ENCODE results near the gene XYLT1. TPM values are rescaled to one million over a fixed set of nuclear protein-coding genes. Genes with fewer than 3 reads are reported as not detected.
A peak's percentile ranks its signal among the peaks of the same experiment; 100 is the strongest.

The XYLT1 gene
- total and polyA plus RNA-seq, 4 experiments from 2014 or later: 1.4 to 48.5 (median 24.5) TPM

- no peak overlapping the region for H3K4me3 ChIP-seq (ENCODE audit: low read length in 2 of 2)
- H3K4me1 ChIP-seq (ENCODE audit: insufficient read depth, low read length): peaks cover 86% of the 10 kb centered on the region
- no peaks in the 10 kb centered on the region for H3K36me3 Mint-ChIP-seq
- H3K9me3 Mint-ChIP-seq: no peaks in the 10 kb centered on the region
- H3K4me3 Mint-ChIP-seq: peak overlapping the region in 6 of 8 donors; percentile 29 to 82 (median 70)
- no peaks in the 10 kb centered on the region for H3K27me3 ChIP-seq (ENCODE audit: insufficient read depth, low read length)
- intact Hi-C loops (cut with micrococcal nuclease): loop anchor here (10.0 kb wide), 2 partner anchors 346 to 1704 kb away; partner anchors contain the start of gene COQ7
- peaks cover 3% of the 10 kb centered on the region for H3K36me3 ChIP-seq (ENCODE audit: insufficient read depth, low read length)
- POLR2A ChIA-PET (ENCODE audit: partially characterized antibody): interaction anchor here (1.3 to 8.8 kb wide), 9 partner anchors 9 to 107 kb away, joined by 4 to 113 read pairs (median 7); no protein-coding TSS in a partner anchor
- peaks cover 76 to 95% (median 85%) of the 10 kb centered on the region in 4 donors for H3K4me1 Mint-ChIP-seq
- H3K9me3 ChIP-seq (ENCODE audit: control insufficient read depth in 1 of 2, low read length in 2 of 2): no peaks in the 10 kb centered on the region
- CTCF ChIA-PET (ENCODE audit: partially characterized antibody): interaction anchor here (1.4 to 3.9 kb wide), 5 partner anchors 10 to 108 kb away, joined by 3 to 46 read pairs (median 14); no protein-coding TSS in a partner anchor
- H3K27me3 Mint-ChIP-seq: no peaks in the 10 kb centered on the region
- DNase-seq: no peak
- H3K27ac ChIP-seq (ENCODE audit: low read depth, low read length): peak overlapping the region; percentile 49
- H3K27ac Mint-ChIP-seq: peak overlapping the region; percentile 94 to 100 (median 99)
Observed at GRCh38 chr16:17360693-17361122, 110.1 kb downstream of the XYLT1 start.

- Mint-ChIP-seq H3K27me3 (no peaks in the 10 kb centered on the region), H3K9me3 (no peaks in the 10 kb centered on the region), H3K36me3 (no peaks in the 10 kb centered on the region), H3K27ac (peak overlapping the region; percentile 94 to 100 (median 99)), H3K4me3 (peak overlapping the region; percentile 27 to 82 (median 69)), H3K4me1 (peaks cover 69 to 90% (median 77%) of the 10 kb centered on the region in 4 donors)
- intact Hi-C loops (cut with micrococcal nuclease): loop anchor here (10.0 kb wide), 2 partner anchors 345 to 1705 kb away; partner anchors contain the start of gene COQ7
- H3K4me1 ChIP-seq (ENCODE audit: insufficient read depth, low read length): peaks cover 78% of the 10 kb centered on the region
- no peak overlapping the region for H3K4me3 ChIP-seq (ENCODE audit: low read length in 2 of 2)
- H3K9me3 ChIP-seq (ENCODE audit: control insufficient read depth in 1 of 2, low read length in 2 of 2): no peaks in the 10 kb centered on the region
- ChIA-PET POLR2A (ENCODE audit: partially characterized antibody) (interaction anchor here (0.7 to 8.8 kb wide), 18 partner anchors 10 to 109 kb away, joined by 3 to 113 read pairs (median 6); no protein-coding TSS in a partner anchor), CTCF (ENCODE audit: partially characterized antibody) (interaction anchor here (1.0 to 3.9 kb wide), 7 partner anchors 10 to 109 kb away, joined by 3 to 46 read pairs (median 12); no protein-coding TSS in a partner anchor)
- peak overlapping the region; percentile 49 for H3K27ac ChIP-seq (ENCODE audit: low read depth, low read length)
- DNase-seq: peak in 4 of 5 donors; percentile 24 to 62 (median 30)
- H3K36me3 ChIP-seq (ENCODE audit: insufficient read depth, low read length): peaks cover 3% of the 10 kb centered on the region
- H3K27me3 ChIP-seq (ENCODE audit: insufficient read depth, low read length): no peaks in the 10 kb centered on the region
Observed at GRCh38 chr16:17359788-17360390, 110.9 kb downstream of the XYLT1 start.

DNA sequence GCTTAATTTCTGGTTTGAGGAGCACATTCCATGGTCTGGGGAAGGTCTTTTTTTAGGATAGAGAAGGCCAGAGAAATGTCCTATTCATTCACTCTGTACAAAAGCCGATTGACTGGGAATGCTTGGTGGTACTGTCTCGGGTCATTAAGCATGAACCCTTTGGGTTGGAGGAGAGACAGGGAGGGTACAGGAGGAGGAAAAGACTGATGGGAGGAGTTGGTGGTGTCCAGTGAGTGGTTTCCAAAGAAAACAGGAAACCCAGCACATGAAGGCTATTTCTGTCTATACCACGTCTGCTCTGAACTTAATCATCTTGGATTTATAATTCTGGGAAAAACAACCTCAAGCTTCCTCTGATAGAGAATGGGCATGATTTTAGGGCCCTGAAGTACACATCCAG is 111.9 kb downstream of the XYLT1 start:
- Histone ChIP-seq H3K4me1 (ENCODE audit: insufficient read depth, low read length) (peaks cover 69% of the 10 kb centered on the region), H3K27ac (ENCODE audit: low read depth, low read length) (peak overlapping the region; percentile 49), H3K27me3 (ENCODE audit: insufficient read depth, low read length) (no peaks in the 10 kb centered on the region), H3K4me3 (ENCODE audit: low read length in 2 of 2) (no peak overlapping the region), H3K36me3 (ENCODE audit: insufficient read depth, low read length) (peaks cover 3% of the 10 kb centered on the region), H3K9me3 (ENCODE audit: control insufficient read depth in 1 of 2, low read length in 2 of 2) (no peaks in the 10 kb centered on the region)
- DNase-seq: no peak
- Mint-ChIP-seq H3K27ac (peak overlapping the region; percentile 94 to 100 (median 99)), H3K9me3 (no peaks in the 10 kb centered on the region), H3K27me3 (no peaks in the 10 kb centered on the region), H3K4me1 (peaks cover 61 to 89% (median 67%) of the 10 kb centered on the region in 4 donors), H3K36me3 (peaks cover under 1 to 5% of the 10 kb centered on the region in 2 donors), H3K4me3 (peak overlapping the region in 6 of 8 donors; percentile 29 to 82 (median 68))
- ChIA-PET POLR2A (ENCODE audit: partially characterized antibody) (interaction anchor here (0.7 to 8.8 kb wide), 12 partner anchors 11 to 110 kb away, joined by 3 to 113 read pairs (median 6); no protein-coding TSS in a partner anchor), CTCF (ENCODE audit: partially characterized antibody) (interaction anchor here (1.1 to 3.9 kb wide), 5 partner anchors 11 to 110 kb away, joined by 3 to 46 read pairs (median 14); no protein-coding TSS in a partner anchor)
- intact Hi-C loops (cut with micrococcal nuclease): no loop called here

GRCh38 chr16:17358355-17358754 is 112.4 kb downstream of the XYLT1 start:
- POLR2A ChIA-PET (ENCODE audit: partially characterized antibody): interaction anchor here (0.7 to 8.8 kb wide), 9 partner anchors 11 to 111 kb away, joined by 3 to 113 read pairs (median 6); no protein-coding TSS in a partner anchor
- peaks cover 69% of the 10 kb centered on the region for H3K4me1 ChIP-seq (ENCODE audit: insufficient read depth, low read length)
- peaks cover 1 to 10% of the 10 kb centered on the region in 2 donors for H3K36me3 Mint-ChIP-seq
- no peaks in the 10 kb centered on the region for H3K9me3 ChIP-seq (ENCODE audit: control insufficient read depth in 1 of 2, low read length in 2 of 2)
- peaks cover 60 to 89% (median 67%) of the 10 kb centered on the region in 4 donors for H3K4me1 Mint-ChIP-seq
- H3K4me3 ChIP-seq (ENCODE audit: low read length in 2 of 2): no peak overlapping the region
- peak overlapping the region; percentile 94 to 100 (median 99) for H3K27ac Mint-ChIP-seq
- no peaks in the 10 kb centered on the region for H3K27me3 Mint-ChIP-seq
- intact Hi-C loops (cut with micrococcal nuclease): no loop called here
- H3K36me3 ChIP-seq (ENCODE audit: insufficient read depth, low read length): peaks cover 3% of the 10 kb centered on the region
- H3K27ac ChIP-seq (ENCODE audit: low read depth, low read length): no peak overlapping the region
- no peaks in the 10 kb centered on the region for H3K27me3 ChIP-seq (ENCODE audit: insufficient read depth, low read length)
- peak overlapping the region in 5 of 8 donors; percentile 29 to 82 (median 68) for H3K4me3 Mint-ChIP-seq
- H3K9me3 Mint-ChIP-seq: no peaks in the 10 kb centered on the region
- CTCF ChIA-PET (ENCODE audit: partially characterized antibody): interaction anchor here (1.1 to 3.9 kb wide), 5 partner anchors 11 to 110 kb away, joined by 3 to 46 read pairs (median 14); no protein-coding TSS in a partner anchor
- no peak for DNase-seq

- H3K27me3 Mint-ChIP-seq: no peaks in the 10 kb centered on the region
- H3K27ac ChIP-seq (ENCODE audit: low read depth, low read length): no peak overlapping the region
Observed at GRCh38 chr16:17357307-17358062, 113.3 kb downstream of the XYLT1 start.

DNA sequence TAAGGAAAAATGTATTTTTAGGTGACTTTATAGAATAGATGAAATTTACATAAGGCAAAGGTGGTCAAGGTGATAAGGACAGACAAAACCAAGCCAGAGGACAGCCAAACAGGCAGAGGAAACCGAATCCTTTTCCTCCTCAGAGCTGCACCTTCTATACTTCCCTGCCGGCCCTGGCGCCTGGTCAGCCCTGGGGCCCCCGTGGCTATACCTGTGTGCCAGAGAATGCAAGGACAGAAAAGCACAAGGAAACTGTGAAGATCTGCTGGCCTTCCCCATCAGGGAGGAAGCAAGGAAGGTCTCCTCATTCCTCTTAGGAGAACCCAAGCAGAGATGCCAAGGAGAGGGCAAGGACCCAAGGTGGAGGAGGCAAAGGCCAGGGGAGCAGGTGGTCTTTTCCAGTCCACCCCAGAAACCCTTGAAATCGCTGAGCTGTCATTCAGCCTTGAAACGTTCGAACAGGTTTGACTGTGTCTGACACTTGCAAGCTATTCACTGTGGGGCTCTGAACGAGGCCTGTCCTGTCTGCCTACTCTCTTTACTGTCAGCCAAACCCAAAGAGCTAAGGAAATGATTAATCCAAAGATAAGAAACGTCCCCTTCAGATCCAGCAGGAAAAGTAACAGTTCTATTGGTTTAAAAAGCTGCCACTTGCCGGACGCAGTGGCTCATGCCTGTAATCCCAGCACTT is 114.4 kb downstream of the XYLT1 start:
- no peaks in the 10 kb centered on the region for H3K27me3 Mint-ChIP-seq
- DNase-seq: no peak
- no peaks in the 10 kb centered on the region for H3K9me3 Mint-ChIP-seq
- Histone ChIP-seq H3K27ac (ENCODE audit: low read depth, low read length) (no peak overlapping the region), H3K27me3 (ENCODE audit: insufficient read depth, low read length) (no peaks in the 10 kb centered on the region), H3K4me1 (ENCODE audit: insufficient read depth, low read length) (peaks cover 60% of the 10 kb centered on the region), H3K36me3 (ENCODE audit: insufficient read depth, low read length) (peaks cover 3% of the 10 kb centered on the region), H3K4me3 (ENCODE audit: low read length in 2 of 2) (no peak overlapping the region), H3K9me3 (ENCODE audit: control insufficient read depth in 1 of 2, low read length in 2 of 2) (no peaks in the 10 kb centered on the region)
- peaks cover 56 to 88% (median 62%) of the 10 kb centered on the region in 4 donors for H3K4me1 Mint-ChIP-seq
- POLR2A ChIA-PET (ENCODE audit: partially characterized antibody): interaction anchor here (2.2 to 8.8 kb wide), 2 partner anchors 9 to 13 kb away, joined by 6 to 113 read pairs; no protein-coding TSS in a partner anchor
- peak overlapping the region in 5 of 7 donors; percentile 29 to 82 (median 31) for H3K27ac Mint-ChIP-seq
- CTCF ChIA-PET (ENCODE audit: partially characterized antibody): interaction anchor here (0.9 to 1.4 kb wide), 3 partner anchors 9 to 112 kb away, joined by 3 read pairs; no protein-coding TSS in a partner anchor
- intact Hi-C loops (cut with micrococcal nuclease): no loop called here
- H3K4me3 Mint-ChIP-seq: no peak overlapping the region
- H3K36me3 Mint-ChIP-seq: peaks cover 1 to 10% of the 10 kb centered on the region in 2 donors

More at GRCh38 chr16:17357307-17358062, 113.3 kb downstream of the XYLT1 start:
- H3K27ac Mint-ChIP-seq: peak overlapping the region; percentile 36 to 79 (median 66)
- H3K36me3 Mint-ChIP-seq: peaks cover 1 to 10% of the 10 kb centered on the region in 2 donors
- Histone ChIP-seq H3K4me3 (ENCODE audit: low read length in 2 of 2) (no peak overlapping the region), H3K27me3 (ENCODE audit: insufficient read depth, low read length) (no peaks in the 10 kb centered on the region), H3K4me1 (ENCODE audit: insufficient read depth, low read length) (peaks cover 61% of the 10 kb centered on the region), H3K36me3 (ENCODE audit: insufficient read depth, low read length) (peaks cover 3% of the 10 kb centered on the region), H3K9me3 (ENCODE audit: control insufficient read depth in 1 of 2, low read length in 2 of 2) (no peaks in the 10 kb centered on the region)
- CTCF ChIA-PET (ENCODE audit: partially characterized antibody): interaction anchor here (1.2 to 3.9 kb wide), 4 partner anchors 10 to 111 kb away, joined by 3 to 46 read pairs (median 18); no protein-coding TSS in a partner anchor
- DNase-seq: no peak
- H3K9me3 Mint-ChIP-seq: no peaks in the 10 kb centered on the region
- POLR2A ChIA-PET (ENCODE audit: partially characterized antibody): interaction anchor here (2.2 to 8.8 kb wide), 3 partner anchors 10 to 60 kb away, joined by 6 to 113 read pairs (median 16); no protein-coding TSS in a partner anchor
- H3K4me3 Mint-ChIP-seq: peak overlapping the region in 2 of 8 donors; percentile 15 to 24
- intact Hi-C loops (cut with micrococcal nuclease): no loop called here
- H3K4me1 Mint-ChIP-seq: peaks cover 56 to 87% (median 64%) of the 10 kb centered on the region in 4 donors
